Right ventricle myocardium inferior (tissue), 1 donor: ENCODE data around the gene DRP2. TPM values are rescaled to one million over a fixed set of nuclear protein-coding genes. Genes with fewer than 3 reads are reported as not detected.

ENCODE experiments used
- total RNA-seq: library from RNA; stranded (reverse); fragmentation: NEBNext Ultra II Directional; extraction: Animal tissue kit (Norgen Biotek cat#: 25700); gene quantifications from one replicate; pipeline ENCODE4 v1.2.1, GENCODE V29; 2021
- donor health status: DM: no; HTN: yes; CAD: no; lungs with severe emphysema.

Gene DRP2
- total RNA-seq, 1 donor from 2014 or later = not detected

Other genes starting within 250 kb of the DRP2 start
- 16.0 TPM for gene TRMT2B, start 167.7 kb upstream of the DRP2 start, total RNA-seq
- gene TMEM35A, start 140.9 kb upstream of the DRP2 start, total RNA-seq = 0.16 TPM
- gene CENPI, start 121.6 kb upstream of the DRP2 start, total RNA-seq = 0.73 TPM
- not detected for gene TAF7L, start 71.5 kb downstream of the DRP2 start, total RNA-seq
- 20.8 TPM for gene TIMM8A, start 129.0 kb downstream of the DRP2 start, total RNA-seq
- gene BTK, start 166.4 kb downstream of the DRP2 start, total RNA-seq = 5.4 TPM
- gene RPL36A, start 171.2 kb downstream of the DRP2 start, total RNA-seq = 78.1 TPM
- gene GLA, start 188.1 kb downstream of the DRP2 start, total RNA-seq = 12.6 TPM
- gene HNRNPH2, start 188.4 kb downstream of the DRP2 start, total RNA-seq = 53.5 TPM